HG02981 (cell line): ENCODE data around the gene SLC22A24.
"Not testable (repeated sequence)": the region's sequence is repeated elsewhere in the genome, so short reads cannot be mapped to it uniquely, and the experiment has no call there.

Source experiments
- ATAC-seq: cut with Tn5 transposase; IDR thresholded peaks from one replicate; pipeline ENCODE4 v1.9.1; 2021; ENCODE audit warnings: mild to moderate bottlenecking, moderate library complexity; ENCODE audit not compliant: unreplicated experiment

The SLC22A24 gene

GRCh38 chr11:63144121-63144520 lies at the start of gene SLC22A24:
TSS of gene SLC22A24 (minus strand) at chr11:63144221. CDS start at chr11:63143779, 442 bp downstream.
- no peak for ATAC-seq

GRCh38 chr11:63180536-63180935 lies 36.5 kb upstream of the SLC22A24 start:
- ATAC-seq, result no peak

GRCh38 chr11:63179432-63180041 lies 35.5 kb upstream of the SLC22A24 start:
- ATAC-seq, result no peak

- no peak for ATAC-seq
Measured at GRCh38 chr11:63177872-63178271, 33.9 kb upstream of the SLC22A24 start.

- no peak for ATAC-seq
Measured at GRCh38 chr11:63165706-63166310, 21.8 kb upstream of the SLC22A24 start.

- ATAC-seq, result no peak
Measured at GRCh38 chr11:63155794-63156193, 11.8 kb upstream of the SLC22A24 start.

GRCh38 chr11:63146581-63146980 lies 2.6 kb upstream of the SLC22A24 start:
- no peak for ATAC-seq

- ATAC-seq, result no peak
Measured at GRCh38 chr11:63142459-63142858, 1.6 kb downstream of the SLC22A24 start.

GRCh38 chr11:63132985-63133775 lies 10.8 kb downstream of the SLC22A24 start:
- no peak for ATAC-seq

- no peak for ATAC-seq
Measured at GRCh38 chr11:63099555-63099954, 44.5 kb downstream of the SLC22A24 start.

GRCh38 chr11:63080682-63081081 lies 63.3 kb downstream of the SLC22A24 start:
- ATAC-seq, result no peak

GRCh38 chr11:63046203-63046602 lies 97.8 kb downstream of the SLC22A24 start:
- not testable (repeated sequence) for ATAC-seq

- no peak for ATAC-seq
Measured at GRCh38 chr11:63042596-63042995, 101.4 kb downstream of the SLC22A24 start.

GRCh38 chr11:63032457-63032856 lies 111.6 kb downstream of the SLC22A24 start:
- no peak for ATAC-seq
